Globus pallidus (tissue), 1 donor: Measurements from ENCODE around the gene BAZ1B.
"Not testable (repeated sequence)": the region's sequence is repeated elsewhere in the genome, so short reads cannot be mapped to it uniquely, and the experiment has no call there.

Experiments used
- DNase-seq: peaks from one replicate; pipeline ENCODE4 v3.0.0-alpha.2; 2015; ENCODE audit warnings: low spot score

BAZ1B gene

DNA sequence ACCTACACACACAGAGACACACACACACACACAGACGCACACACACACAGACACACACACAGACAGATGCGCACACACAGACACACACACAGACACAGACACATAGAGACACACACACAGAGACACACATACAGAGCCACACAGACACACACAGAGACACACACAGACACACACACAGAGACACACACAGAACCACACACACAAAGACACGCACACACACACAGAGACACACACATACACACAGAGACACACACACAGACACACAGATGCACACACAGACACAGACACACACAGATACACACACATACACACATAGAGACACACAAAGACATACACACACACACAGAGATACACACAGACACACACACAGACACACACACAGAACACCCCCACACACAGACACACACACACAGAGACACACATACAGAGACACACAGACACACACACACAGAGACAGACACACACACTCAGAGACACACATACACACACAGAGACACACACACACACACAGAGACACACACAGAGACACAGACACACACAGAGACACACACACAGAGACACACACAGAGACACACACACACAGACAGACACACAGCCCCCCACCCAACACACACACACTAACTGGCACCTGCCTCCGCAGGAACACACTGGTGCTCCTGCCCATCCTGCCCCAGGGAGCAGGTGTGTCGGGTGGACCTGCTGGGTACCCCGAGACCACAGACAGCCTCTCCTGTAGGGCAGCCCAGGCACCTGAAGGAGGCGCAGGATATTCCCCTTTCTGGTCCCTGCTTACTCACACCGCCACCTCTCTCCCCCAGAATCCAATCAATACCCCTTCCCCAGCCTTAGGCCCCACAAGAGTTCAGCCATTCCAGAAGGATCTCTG is 93.9 kb downstream of the BAZ1B start:
- no peak for DNase-seq

DNA sequence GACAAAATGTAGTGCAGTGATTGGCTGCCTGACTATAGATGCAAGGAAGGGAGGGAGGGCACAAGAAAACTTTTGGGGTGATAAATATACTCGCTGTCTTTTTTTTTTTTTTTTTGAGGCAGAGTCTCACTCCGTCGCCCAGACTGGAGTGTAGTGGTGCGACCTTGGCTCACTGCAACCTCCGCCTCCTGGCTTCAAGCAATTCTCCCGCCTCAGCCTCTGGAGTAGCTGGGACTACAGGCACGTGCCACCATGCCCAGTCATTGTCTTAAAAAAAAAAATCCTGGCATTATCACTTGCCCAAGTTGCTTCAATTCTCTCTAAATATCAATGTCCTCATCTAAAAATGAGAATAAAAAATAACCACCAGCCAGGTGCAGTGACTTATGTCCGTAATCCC is 96.1 kb downstream of the BAZ1B start:
- DNase-seq, result no peak

DNA sequence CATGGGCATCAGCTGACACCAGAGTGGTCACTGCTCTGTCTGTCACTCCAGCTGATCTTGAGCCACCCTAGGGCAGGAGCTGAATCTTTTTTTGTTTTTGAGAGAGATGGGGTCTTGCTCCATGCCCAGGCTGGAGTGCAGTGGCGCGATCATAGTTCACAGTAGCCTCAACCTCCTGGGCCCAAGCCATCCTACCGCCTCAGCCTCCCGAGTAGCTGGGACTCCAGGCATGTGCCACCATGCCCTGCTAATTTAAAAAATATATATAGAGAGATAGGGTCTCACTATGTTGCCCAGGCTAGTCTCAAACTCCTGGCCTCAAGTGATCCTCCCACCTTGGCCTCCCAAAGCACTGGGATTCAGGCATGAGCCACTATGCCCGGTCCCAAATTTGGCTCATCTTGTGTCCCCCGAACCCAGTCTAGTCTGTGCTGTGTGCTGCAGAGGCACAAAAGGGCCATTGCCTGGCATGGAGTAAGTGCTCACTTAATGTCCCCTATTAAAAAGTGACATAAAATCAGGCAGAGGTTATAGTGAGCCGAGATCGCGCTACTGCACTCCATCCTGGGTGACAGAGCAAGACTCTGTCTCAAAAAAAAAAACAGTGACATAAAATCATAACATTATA is 96.6 kb downstream of the BAZ1B start:
- DNase-seq, result no peak

DNA sequence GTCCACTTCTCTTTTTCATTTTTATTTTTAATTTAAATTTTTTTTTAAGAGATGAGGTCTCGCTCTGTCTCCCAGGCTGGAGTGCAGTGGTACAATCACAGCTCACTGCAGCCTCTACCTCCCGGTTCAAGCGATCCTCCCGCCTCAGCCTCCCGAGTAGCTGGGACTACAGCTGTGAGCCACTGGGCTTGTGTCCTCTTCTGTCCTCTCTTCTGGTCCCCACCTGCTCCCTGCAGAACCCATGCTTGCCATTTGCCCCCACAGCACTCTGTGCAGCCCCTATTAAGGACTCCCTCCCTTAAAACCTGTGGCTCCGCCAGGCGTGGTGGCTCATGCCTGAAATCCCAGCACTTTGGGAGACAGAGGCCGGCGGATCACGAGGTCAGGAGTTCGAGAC is 97.6 kb downstream of the BAZ1B start:
- DNase-seq, result no peak

DNA sequence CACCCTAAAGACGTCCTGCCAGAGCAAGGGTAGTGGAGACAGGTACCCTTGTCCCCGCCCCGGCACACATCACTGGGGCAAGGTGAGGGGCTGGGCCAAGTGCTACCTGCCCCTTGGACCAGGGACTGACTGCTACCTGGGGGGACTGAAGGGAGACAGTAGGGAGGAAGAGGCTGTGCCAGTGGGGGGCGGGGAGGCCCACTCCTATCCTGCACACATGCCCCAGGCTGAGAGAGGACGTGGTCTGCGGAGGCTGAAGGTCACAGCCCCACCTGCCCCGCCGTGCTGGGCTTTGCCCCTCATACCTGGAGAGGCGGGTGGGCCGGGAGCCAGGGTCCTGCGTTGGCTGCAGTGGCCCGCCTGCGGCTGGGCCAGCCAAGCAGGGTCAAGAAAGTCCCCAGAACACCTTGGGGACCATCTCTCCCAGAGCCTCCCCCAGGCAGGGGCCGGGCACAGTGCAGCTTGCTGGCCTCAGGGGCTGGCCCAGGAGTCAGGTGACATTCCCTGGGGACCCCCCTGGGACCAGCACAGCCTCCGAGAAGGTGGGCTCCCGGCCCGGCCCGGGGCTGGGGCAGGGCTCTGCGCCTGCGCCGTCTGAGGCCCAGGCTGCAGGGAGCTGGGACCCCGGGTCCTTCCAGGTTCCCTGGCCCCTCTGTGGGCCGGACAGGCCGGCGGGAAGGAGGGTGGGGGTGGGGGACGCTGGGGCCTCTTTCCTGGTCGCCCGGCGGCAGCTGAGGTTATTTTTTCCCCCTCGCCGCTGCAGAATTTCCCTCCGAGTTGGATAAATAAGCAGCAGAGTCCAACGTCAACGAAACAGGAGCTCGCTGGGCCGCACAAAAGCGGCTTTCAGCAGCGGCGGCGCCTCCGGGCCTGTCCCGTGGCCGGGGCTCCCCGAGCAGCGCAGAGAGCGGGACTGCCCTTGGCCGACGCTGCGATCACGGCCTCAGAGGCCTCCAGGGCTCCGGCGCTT is 98.3 kb downstream of the BAZ1B start:
- DNase-seq, result peak; percentile 45

DNA sequence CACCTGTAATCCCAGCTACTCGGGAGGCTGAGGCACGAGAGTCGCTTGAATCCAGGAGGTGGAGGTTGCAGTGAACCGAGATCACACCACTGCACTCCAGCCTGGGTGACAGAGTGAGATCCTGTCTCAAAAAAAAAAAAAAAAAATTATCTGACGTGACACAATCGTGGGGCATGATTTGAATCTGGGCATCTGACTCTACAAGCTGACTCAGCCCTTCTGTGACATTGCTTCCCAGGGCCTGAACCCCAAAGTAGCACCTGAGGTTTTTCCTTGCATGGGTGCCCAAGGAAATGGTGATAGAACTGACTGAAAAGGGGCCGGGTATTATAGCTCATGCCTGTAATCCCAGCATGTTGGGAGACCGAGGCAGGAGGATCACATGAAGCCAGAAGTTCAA is 101.5 kb downstream of the BAZ1B start:
- DNase-seq, result not testable (repeated sequence)

DNA sequence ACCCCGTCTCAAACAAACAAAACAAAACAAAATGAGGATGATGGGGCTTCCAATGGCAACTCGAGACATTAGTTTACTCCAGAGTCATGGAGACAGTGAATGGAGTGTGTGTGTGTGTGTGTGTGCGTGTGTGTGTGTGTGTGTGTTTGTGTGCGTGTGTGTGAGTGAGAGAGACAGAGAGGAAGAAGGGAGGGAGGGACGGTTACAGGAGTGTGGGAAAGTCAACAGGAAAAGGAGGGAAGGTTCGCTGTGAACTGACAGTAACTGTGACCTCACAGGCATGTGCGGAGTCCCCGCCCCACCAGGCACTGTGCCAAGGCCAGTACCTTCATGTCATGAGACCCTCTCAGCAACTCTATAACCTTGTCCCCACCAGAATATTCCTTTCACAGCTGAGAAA is 102.1 kb downstream of the BAZ1B start:
- not testable (repeated sequence) for DNase-seq

DNA sequence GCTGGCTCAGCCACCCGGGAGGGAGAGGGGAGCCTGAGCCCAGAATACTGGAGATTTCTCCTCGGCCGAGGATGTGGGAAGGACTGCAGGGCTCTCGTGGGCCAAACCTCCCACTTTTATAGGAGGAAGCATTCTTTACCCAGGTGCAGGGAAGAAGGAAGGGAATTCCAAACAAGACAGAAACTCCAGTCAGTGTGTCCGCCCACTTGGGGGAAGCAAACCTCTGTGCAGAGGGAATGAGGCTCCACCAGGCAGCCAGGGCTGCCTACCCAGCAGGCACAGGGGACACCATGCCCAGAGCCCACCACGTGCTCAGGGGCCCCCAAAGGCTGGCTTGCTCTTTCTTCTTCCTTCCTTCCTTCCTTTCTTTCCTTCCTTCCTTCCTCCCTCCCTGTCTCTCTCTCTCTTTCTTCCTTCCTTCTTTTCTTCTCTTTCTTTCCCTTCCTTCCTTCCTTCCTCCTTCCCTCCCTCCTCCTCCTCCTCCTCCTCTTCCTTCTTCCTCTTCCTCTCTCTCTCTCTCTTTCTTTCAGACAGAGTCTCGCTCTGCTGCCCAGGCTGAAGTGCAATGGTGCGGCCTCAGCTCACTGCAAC is 103.9 kb downstream of the BAZ1B start:
- DNase-seq, result no peak

DNA sequence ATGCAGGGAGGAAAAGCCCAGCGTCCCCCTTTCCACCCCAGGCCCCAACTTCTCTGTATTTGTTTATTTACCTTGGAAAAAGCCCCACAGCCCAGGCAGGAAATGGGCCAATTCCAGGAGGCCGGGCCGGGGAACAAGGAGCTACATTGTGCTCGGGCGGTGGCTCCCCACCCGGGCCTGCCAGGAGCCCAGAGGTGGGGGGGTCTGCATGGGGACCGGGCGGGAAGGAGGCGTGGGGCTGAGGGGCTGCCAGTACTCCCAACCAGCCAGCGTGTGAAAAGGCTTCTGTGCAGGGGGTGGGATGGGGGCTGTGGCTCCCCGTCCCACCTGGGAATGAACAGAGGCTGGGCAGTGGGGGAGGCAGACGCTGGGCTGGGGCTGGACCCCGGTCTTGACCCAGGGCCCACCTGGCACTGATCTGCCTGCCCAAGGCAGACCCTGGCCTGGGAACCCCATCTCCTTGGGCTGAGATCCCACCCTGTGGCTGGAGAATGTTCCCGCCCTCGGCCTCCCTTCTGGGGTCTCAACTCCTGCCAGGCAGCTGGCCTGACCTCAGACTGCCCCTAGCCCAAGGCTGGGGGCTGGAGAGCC is 111.5 kb downstream of the BAZ1B start:
- peak; percentile 67 for DNase-seq

DNA sequence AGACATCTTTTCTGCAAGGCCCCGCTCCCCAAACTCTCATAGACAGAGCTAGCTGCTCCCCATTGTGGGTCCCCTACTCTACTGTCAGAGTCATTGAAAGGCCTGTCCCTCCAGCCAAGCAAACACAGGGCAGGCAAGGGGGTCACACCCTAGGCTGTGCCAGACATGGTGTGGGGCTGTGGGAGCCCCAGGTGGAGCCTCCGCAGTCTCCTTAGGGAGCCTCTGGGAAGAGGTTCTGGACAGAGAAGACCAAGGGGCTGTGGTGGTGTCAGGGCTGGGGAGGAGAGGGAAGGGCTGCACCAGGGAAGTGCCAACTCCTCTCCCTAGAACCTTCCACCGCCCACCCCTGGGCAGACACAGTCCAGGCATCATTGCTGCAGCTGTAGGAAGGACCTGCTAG is 117.2 kb downstream of the BAZ1B start:
- DNase-seq, result not testable (repeated sequence)

DNA sequence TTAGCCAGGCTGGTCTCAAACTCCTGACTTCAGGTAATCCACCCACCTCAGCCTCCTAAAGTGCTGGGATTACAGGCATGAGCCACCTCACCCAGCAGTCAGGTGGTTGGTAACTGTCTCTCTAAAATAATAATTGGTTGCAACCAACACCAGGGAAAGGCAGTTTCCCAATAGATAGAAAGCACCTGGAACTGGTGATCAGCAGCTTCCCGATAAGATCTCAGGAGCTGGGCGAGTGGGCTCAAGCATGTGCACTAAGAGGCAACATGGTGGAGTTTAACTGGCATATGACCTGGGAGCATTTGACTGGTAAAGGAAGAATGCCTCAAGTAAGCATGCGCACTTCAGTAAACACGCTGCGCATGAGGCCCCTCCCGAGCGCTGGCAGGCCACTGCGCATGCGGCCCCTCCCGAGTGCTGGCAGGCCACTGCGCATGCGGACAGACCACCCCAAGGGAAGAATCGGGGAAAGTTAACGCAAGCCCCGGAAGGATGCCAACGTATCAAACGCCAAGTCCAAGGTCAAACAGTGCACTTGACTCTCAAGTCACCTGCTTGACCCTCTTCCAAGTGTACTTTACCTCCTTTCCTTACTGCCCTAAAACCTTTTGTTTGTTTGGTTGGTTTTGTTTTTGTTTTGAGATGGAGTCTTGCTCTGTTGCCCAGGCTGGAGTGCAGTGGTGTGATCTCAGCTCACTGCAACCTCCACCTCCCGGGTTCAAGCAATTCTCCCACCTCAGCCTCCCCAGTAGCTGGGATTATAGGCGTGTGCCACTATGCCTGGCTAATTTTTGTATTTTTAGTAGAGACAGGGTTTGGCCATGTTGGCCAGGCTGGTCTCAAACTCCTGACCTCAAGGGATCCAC is 122.7 kb downstream of the BAZ1B start:
- DNase-seq, result peak; percentile 48

DNA sequence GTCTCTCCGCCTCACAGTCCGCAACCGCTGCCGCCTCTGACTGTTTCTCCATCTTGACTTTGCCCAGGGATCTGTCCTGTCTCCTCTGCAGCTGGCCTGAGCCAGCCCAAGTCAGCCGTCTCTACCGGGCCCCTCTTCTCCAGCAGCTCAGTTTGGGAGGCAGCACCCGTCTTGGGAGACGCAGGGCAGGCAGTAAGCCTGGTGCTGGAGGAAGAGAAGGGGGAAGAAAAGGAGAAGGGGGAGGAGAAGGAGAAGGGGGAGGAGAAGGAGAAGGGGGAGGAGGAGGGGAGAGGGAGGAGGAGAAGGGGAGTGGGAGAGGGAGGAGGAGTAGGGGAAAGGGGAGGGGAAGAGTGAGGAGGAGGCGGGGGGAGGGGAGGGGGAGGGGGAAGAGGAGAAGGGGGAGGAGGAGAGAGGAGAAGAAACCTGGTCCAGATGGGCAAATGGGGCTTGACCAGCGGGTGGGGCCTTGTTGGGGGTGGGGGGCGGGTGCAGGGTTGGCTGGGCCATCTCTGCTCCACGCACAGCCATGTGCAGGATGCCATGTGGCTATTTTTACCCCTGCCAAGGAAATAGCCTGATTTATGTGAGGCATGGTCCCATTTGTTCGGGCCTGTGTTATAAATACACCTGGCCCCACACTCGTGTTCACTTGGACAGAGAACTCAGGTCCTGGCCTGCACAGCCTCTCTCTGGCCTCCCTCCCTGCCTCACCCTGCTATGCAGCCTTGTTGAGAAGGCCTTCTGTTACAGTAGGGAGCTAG is 124.4 kb downstream of the BAZ1B start:
- no peak for DNase-seq

DNA sequence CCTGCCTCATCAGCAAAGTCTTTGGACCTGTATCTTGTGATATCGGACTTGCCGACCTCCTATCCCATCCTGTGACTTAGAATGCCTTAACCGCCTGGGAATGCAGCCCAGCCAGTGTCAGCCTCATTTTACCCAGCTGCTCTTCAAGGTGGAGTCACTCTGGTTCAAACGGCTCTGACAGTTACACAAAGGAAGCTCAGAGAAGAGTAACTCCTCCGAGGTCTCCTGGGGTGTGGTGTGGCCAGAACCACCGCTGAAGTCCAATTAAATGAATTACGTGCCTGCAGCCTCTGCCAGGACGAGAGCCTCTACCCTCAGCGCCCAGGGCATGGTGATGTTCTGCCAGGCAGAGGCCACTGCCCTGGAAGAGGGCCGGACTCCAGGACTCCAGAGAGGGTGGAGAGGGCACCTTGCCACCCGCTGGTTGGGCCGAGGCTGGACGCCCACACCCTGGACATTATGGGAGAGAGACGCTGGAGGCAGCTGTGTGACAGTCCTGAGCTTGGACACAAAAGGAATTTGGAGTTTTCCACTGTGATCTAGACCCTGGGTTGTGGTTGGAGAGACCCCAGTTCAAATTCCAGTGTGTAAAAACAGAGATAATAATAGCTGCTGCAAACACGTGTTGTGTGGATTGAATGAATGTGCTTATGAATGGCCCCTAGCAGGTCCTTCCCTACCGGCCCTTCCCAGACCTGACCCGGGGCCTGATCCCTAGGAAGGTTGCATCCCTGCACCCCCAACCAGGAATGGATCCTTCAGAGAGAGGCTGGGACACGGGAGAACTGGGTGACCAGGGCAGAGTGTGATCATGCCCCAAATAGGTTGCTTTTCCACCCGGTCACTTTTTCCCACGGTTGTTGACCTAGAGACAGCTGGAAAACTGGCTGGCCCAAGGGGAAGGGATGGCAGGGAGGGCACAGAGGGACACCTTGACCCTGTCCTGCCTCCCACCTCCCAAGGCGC is 126.3 kb downstream of the BAZ1B start:
- no peak for DNase-seq

DNA sequence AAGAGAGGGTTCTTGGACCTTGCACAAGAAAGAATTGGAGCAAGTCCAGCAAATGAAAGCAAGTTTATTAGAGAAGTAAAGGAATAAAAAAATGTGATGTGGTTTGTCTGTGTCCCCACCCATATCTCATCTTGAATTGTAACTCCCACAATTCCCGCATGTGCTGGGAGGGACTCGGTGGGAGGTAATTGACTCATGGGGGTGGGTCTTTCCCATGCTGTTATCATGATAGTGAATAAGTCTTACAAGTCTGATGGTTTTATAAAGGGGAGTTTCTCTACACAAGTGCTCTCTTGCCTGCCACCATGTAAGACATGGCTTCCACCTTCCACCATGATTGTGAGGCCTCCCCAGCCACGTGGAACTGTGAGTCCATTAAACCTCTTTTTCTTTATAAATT is 127.7 kb downstream of the BAZ1B start:
- no peak for DNase-seq

DNA sequence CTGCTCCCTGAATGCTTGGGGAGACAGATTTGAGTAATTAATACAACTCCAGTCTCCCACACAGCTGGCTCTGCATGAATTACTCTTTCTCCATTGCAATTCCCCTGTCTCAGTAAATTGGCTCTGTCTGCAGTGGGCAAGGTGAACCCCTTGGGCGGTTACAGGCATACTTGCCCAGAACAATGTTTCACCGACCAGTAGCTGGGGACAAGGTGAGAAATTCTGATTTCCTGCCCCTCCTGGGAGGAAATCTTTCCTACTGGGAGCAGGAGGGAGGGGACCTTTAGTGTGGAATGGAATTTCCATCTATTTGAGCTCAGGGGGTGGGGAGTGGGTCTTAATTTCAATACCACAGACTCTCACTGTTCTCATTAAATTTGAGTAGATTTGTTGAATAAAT is 130.7 kb downstream of the BAZ1B start:
- no peak for DNase-seq
